HG03095 (cell line): ENCODE measurements around the gene RAP2B.
"Not testable (repeated sequence)": the region's sequence is repeated elsewhere in the genome, so short reads cannot be mapped to it uniquely, and the experiment has no call there.

Source experiments
- ATAC-seq: cut with Tn5 transposase; IDR thresholded peaks from one replicate; pipeline ENCODE4 v1.9.1; 2021; ENCODE audit warnings: moderate library complexity; ENCODE audit not compliant: unreplicated experiment

The RAP2B gene

GRCh38 chr3:153161714-153162512, at the start of gene RAP2B:
Gene RAP2B, plus strand, starts transcription at chr3:153162226. Its CDS starts 468 bp downstream, at chr3:153162694.
- peak; percentile 52 for ATAC-seq

GRCh38 chr3:153113541-153113940, 48.5 kb upstream of the RAP2B start:
- no peak for ATAC-seq

- not testable (repeated sequence) for ATAC-seq
These were observed 47.8 kb upstream of the RAP2B start for GRCh38 chr3:153114270-153114669.

GRCh38 chr3:153115326-153115725, 46.7 kb upstream of the RAP2B start:
- no peak for ATAC-seq

- no peak for ATAC-seq
These were observed 34.2 kb upstream of the RAP2B start for GRCh38 chr3:153127788-153128187.

- no peak for ATAC-seq
These were observed 32.6 kb upstream of the RAP2B start for GRCh38 chr3:153129426-153129825.

- no peak for ATAC-seq
These were observed 32.2 kb upstream of the RAP2B start for GRCh38 chr3:153129866-153130265.

GRCh38 chr3:153130312-153130977, 31.6 kb upstream of the RAP2B start:
- peak; percentile 94 for ATAC-seq

- ATAC-seq, result peak; percentile 34
These were observed 24.4 kb upstream of the RAP2B start for GRCh38 chr3:153137626-153138025.

- ATAC-seq, result peak; percentile 85
These were observed 23.5 kb upstream of the RAP2B start for GRCh38 chr3:153138276-153139210.

GRCh38 chr3:153142961-153143360, 19.1 kb upstream of the RAP2B start:
- no peak for ATAC-seq

- no peak for ATAC-seq
These were observed 18.0 kb upstream of the RAP2B start for GRCh38 chr3:153144071-153144470.

- no peak for ATAC-seq
These were observed 17.2 kb upstream of the RAP2B start for GRCh38 chr3:153144779-153145178.

- ATAC-seq, result no peak
These were observed 16.6 kb upstream of the RAP2B start for GRCh38 chr3:153145454-153145853.

GRCh38 chr3:153146191-153147053, 15.6 kb upstream of the RAP2B start:
- ATAC-seq, result no peak

GRCh38 chr3:153150991-153151390, 11.0 kb upstream of the RAP2B start:
- ATAC-seq, result no peak

- not testable (repeated sequence) for ATAC-seq
These were observed 6.2 kb upstream of the RAP2B start for GRCh38 chr3:153155786-153156185.

GRCh38 chr3:153158189-153158588, 3.8 kb upstream of the RAP2B start:
- no peak for ATAC-seq

- ATAC-seq, result no peak
These were observed 2.9 kb upstream of the RAP2B start for GRCh38 chr3:153158961-153159735.
